HepG2 (cell line): ENCODE measurements around the gene JKAMP. TPM values are rescaled to one million over a fixed set of nuclear protein-coding genes. Genes with fewer than 3 reads are reported as not detected.

Experiments used
- ATAC-seq: fragments of 200-7000 bp; cut with Tn5 transposase; 3 replicates; pipeline ENCODE4 v1.9.1; 2020; ENCODE audit warnings: mild to moderate bottlenecking, moderate library complexity
- BruUV-seq: library from RNA; stranded (reverse); fragments of 400-500 nt; replicated peaks from 2 replicates; lab custom pipeline; 2021; lab: Mats Ljungman, UMichigan
- CTCF ChIA-PET: fragments of 300-600 bp; formaldehyde crosslinking; extraction: SDS; loops from one replicate; lab custom pipeline; 2021; ENCODE audit warnings: low total read pairs, inconsistent platforms, low intra/inter-chr PET ratio; lab: Yijun Ruan, JAX
- POLR2A ChIA-PET: fragments of 350-600 bp; sonication (Branson Sonifier 250); formaldehyde crosslinking; loops from one replicate; lab custom pipeline; 2020; ENCODE audit warnings: antibody characterized with exemption, inconsistent platforms; lab: Yijun Ruan, JAX
- DNase-seq: peaks from one replicate; pipeline ENCODE4 v3.0.0-alpha.2; 2015; ENCODE audit warnings: low spot score
- FAIRE-seq: peaks from 3 replicates; lab custom pipeline; 2011; peaks lifted over from hg19 to GRCh38; lab: Jason Lieb, UNC
- H2AFZ ChIP-seq: one replicate; pipeline ENCODE4 v1.6.1; 2011; ENCODE audit warnings: low read length, inconsistent platforms
- H3K27ac ChIP-seq: fragments of 300-600 bp; 3 replicates; pipeline ENCODE4 v1.8.0; 2011; ENCODE audit warnings: mixed run types, mild to moderate bottlenecking, mixed read lengths, low read length, inconsistent platforms; ENCODE audit not compliant: insufficient read depth; ENCODE audit errors: extremely low read length
- H3K27me3 ChIP-seq, 2 experiments: fragments of 200-600 bp in 1 of 2; 2 replicates in 1 of 2; 3 replicates in 1 of 2; pipeline versions ENCODE4 v1.6.0 to v1.8.0; 2011; ENCODE audit warnings: low read length in 2 of 2, mild to moderate bottlenecking in 2 of 2, moderate library complexity in 2 of 2, inconsistent platforms in 1 of 2; ENCODE audit not compliant: insufficient read depth in 2 of 2, control insufficient read depth in 1 of 2
- H3K36me3 ChIP-seq, 2 experiments: fragments of 200-600 bp in 1 of 2; replicated peaks in 1 of 2; 2 replicates in 1 of 2; 3 replicates in 1 of 2; pipeline versions ENCODE4 v1.5.1 to v1.8.0; 2011; ENCODE audit warnings: low read length in 2 of 2, inconsistent platforms in 1 of 2; ENCODE audit not compliant: insufficient read depth in 2 of 2, control insufficient read depth in 1 of 2
- H3K4me1 ChIP-seq: 2 replicates; pipeline ENCODE4 v1.5.1; 2012; ENCODE audit warnings: low read length, inconsistent platforms; ENCODE audit not compliant: insufficient read depth
- H3K4me2 ChIP-seq: 2 replicates; pipeline ENCODE4 v1.6.0; 2011; ENCODE audit warnings: low read depth, low read length, inconsistent platforms
- H3K4me3 ChIP-seq, 3 experiments: fragments of 200-600 bp in 1 of 3; sonication (generic), shearing (Covaris generic) in 1 of 3; replicated peaks in 1 of 3; 2 replicates each; pipeline ENCODE4 v1.5.1; 2011 to 2016; ENCODE audit warnings: low read length in 3 of 3, inconsistent platforms in 2 of 3, low read depth in 2 of 3, mild to moderate bottlenecking in 2 of 3, control low read depth in 1 of 3, mixed read lengths in 1 of 3; ENCODE audit not compliant: insufficient read depth in 1 of 3
- H3K79me2 ChIP-seq: one replicate; pipeline ENCODE4 v1.6.1; 2011; ENCODE audit warnings: low read length, inconsistent platforms; ENCODE audit not compliant: insufficient read depth
- H3K9ac ChIP-seq: 2 replicates; pipeline ENCODE4 v1.6.0; 2011; ENCODE audit warnings: mild to moderate bottlenecking, low read depth, low read length, inconsistent platforms; ENCODE audit not compliant: insufficient read depth
- H3K9me3 ChIP-seq: 2 replicates; pipeline ENCODE4 v1.5.1; 2012; ENCODE audit warnings: mild to moderate bottlenecking, low read length
- H4K20me1 ChIP-seq: 2 replicates; pipeline ENCODE4 v1.6.0; 2011; ENCODE audit warnings: inconsistent platforms, mild to moderate bottlenecking, low read length, moderate library complexity; ENCODE audit not compliant: insufficient read depth
- KDM1A ChIP-seq: IDR thresholded peaks from 2 replicates; pipeline ENCODE4 v1.6.1; 2016; ENCODE audit warnings: missing compliant biosample characterization
- NFE2L2 ChIP-seq: fragments of 150-350 bp; IDR thresholded peaks from 2 replicates; pipeline ENCODE4 v1.6.1; 2014; ENCODE audit warnings: low read length
- NR0B2 ChIP-seq: sonication (generic); formaldehyde crosslinking; IDR thresholded peaks from 2 replicates; pipeline ENCODE4 v1.4.0; 2020; ENCODE audit warnings: mild to moderate bottlenecking, missing genetic modification reagents
- ONECUT2 ChIP-seq: sonication (generic); formaldehyde crosslinking; IDR thresholded peaks from 2 replicates; pipeline ENCODE4 v1.4.0; 2020; ENCODE audit warnings: missing genetic modification reagents
- POLR2A ChIP-seq, 2 experiments: IDR thresholded peaks; 2 replicates each; pipeline ENCODE4 v1.6.1; 2011; ENCODE audit warnings: low read depth in 2 of 2, low read length in 2 of 2, mild to moderate bottlenecking in 1 of 2, moderate library complexity in 1 of 2; ENCODE audit not compliant: insufficient read depth in 1 of 2
- PRDM4 ChIP-seq: sonication (generic); formaldehyde crosslinking; IDR thresholded peaks from 2 replicates; pipeline ENCODE4 v1.9.0; 2021; ENCODE audit warnings: missing genetic modification reagents, borderline replicate concordance
- ZBTB14 ChIP-seq: sonication (generic); formaldehyde crosslinking; IDR thresholded peaks from 2 replicates; pipeline ENCODE4 v1.4.0; 2020; ENCODE audit warnings: missing genetic modification reagents
- ZNF296 ChIP-seq: sonication (generic); formaldehyde crosslinking; conservative IDR thresholded peaks from 2 replicates; pipeline ENCODE4 v1.5.0; 2020; ENCODE audit warnings: mild to moderate bottlenecking, missing genetic modification reagents
- ZNF512B ChIP-seq: sonication (generic); formaldehyde crosslinking; IDR thresholded peaks from 2 replicates; pipeline ENCODE4 v1.5.1; 2020; ENCODE audit warnings: missing genetic modification reagents, mild to moderate bottlenecking, borderline replicate concordance
- ZNF691 ChIP-seq: sonication (generic); formaldehyde crosslinking; IDR thresholded peaks from 2 replicates; pipeline ENCODE4 v1.4.0; 2020; ENCODE audit warnings: missing genetic modification reagents, low read depth, mild to moderate bottlenecking, borderline replicate concordance
- ZNF713 ChIP-seq: sonication (generic); formaldehyde crosslinking; IDR thresholded peaks from 2 replicates; pipeline ENCODE4 v1.4.0; 2020; ENCODE audit warnings: mild to moderate bottlenecking, missing genetic modification reagents
- ZNF766 ChIP-seq: sonication (generic); formaldehyde crosslinking; IDR thresholded peaks from 2 replicates; pipeline ENCODE4 v1.5.0; 2020; ENCODE audit warnings: missing genetic modification reagents, borderline replicate concordance
- ZNF768 ChIP-seq: sonication (generic); formaldehyde crosslinking; IDR thresholded peaks from 2 replicates; pipeline ENCODE4 v1.4.0; 2020; ENCODE audit warnings: missing genetic modification reagents
- ZSCAN22 ChIP-seq: sonication (generic); formaldehyde crosslinking; IDR thresholded peaks from 2 replicates; pipeline ENCODE4 v1.4.0; 2020; ENCODE audit warnings: mild to moderate bottlenecking, missing genetic modification reagents
- whole genome bisulfite sequencing: methylation state at CpG from one replicate; pipeline ENCODE4 v1.1.6; 2017; ENCODE audit warnings: low lambda C conversion rate; 5-methylcytosine and 5-hydroxymethylcytosine counted together
- in situ Hi-C: cut with HindIII; loops from 2 replicates; pipeline ENCODE4 v1.10.0; 2017; ENCODE audit warnings: low pct_unique_long_range_greater_than_20kb; ENCODE audit not compliant: extremely low pct_ligation_motif_present
- intact Hi-C: fragments of 100-400 bp; cut with micrococcal nuclease; formaldehyde crosslinking; loops from one replicate; pipeline ENCODE4 v1.10.0; 2022; ENCODE audit not compliant: unreplicated experiment
- polyA plus RNA-seq, 8 experiments: library from polyadenylated mRNA; depleted of rRNA in 3 of 8; stranded (reverse) in 7 of 8; unstranded in 1 of 8; fragments of >200 nt; fragmentation: Illumina TruSeq in 4 of 8; extraction: Trizol in 4 of 8; gene quantifications; 2 replicates each; pipeline versions ENCODE4 v1.2.1 to v1.2.3, GENCODE V29; 2011 to 2016; ENCODE audit warnings: low read depth in 4 of 8, missing spikeins in 1 of 8, mixed read lengths in 1 of 8; ENCODE audit not compliant: insufficient read depth in 1 of 8
- total RNA-seq, 5 experiments: library from RNA; depleted of rRNA; stranded (reverse); fragments of >200 nt; fragmentation: Illumina TruSeq; extraction: Trizol; gene quantifications; 2 replicates each; pipeline ENCODE4 v1.2.3, GENCODE V29; 2016; ENCODE audit warnings: low read depth in 1 of 5

JKAMP gene
- total and polyA plus RNA-seq, 2 of the 13 experiments (the other 11 are each of a cell fraction or from before 2014, with no cell fraction given), result 56.4 to 135 TPM

- H2AFZ ChIP-seq, result no peak overlapping the region
- H4K20me1 ChIP-seq, result peaks cover 12% of the 10 kb centered on the region
- intact Hi-C loops (no loop called here), in situ Hi-C loops (no loop called here)
- H3K9ac ChIP-seq, result peak overlapping the region; percentile 97
- WGBS, result 39% methylated on average over 6 of the region's 6 CpGs
- H3K27ac ChIP-seq, result peak overlapping the region; percentile 96
- FAIRE-seq (no peak), ATAC-seq (no peak), DNase-seq (peak; percentile 58)
- ChIA-PET CTCF (no interaction called here), POLR2A (interaction anchor here (1.2 to 1.7 kb wide), 2 partner anchors 207 to 267 kb away, joined by 3 to 4 read pairs; no protein-coding TSS in a partner anchor)
- no peaks in the 10 kb centered on the region for H3K9me3 ChIP-seq
- no peaks in the 10 kb centered on the region; a peak in 3 of 5 replicates for H3K36me3 ChIP-seq
- peaks cover 47% of the 10 kb centered on the region for H3K79me2 ChIP-seq
- TSS peak; percentile 63 for BruUV-seq
- peak overlapping the region; percentile 93 for H3K4me2 ChIP-seq
- peaks cover 46% of the 10 kb centered on the region for H3K4me1 ChIP-seq
- peaks cover 0 to 4% of the 10 kb centered on the region in 2 experiments; a peak in 1 of 5 replicates for H3K27me3 ChIP-seq
- peak overlapping the region; percentile 78 to 87 (median 83) for H3K4me3 ChIP-seq
- TF ChIP-seq NR0B2 (no peak), ZBTB14 (CRISPR knock-in tag) (no peak), NFE2L2 (0 out of 2 replicates have a peak, but pooled peaks have one; percentile 35), ONECUT2 (CRISPR knock-in tag) (no peak), KDM1A (0 out of 2 replicates have a peak, but pooled peaks have one; percentile 48), ZNF768 (CRISPR knock-in tag) (peak; percentile 34; the same call in 1 of the 2 replicates), ZSCAN22 (CRISPR knock-in tag) (no peak), ZNF691 (no peak), ZNF512B (CRISPR knock-in tag) (no peak), ZNF766 (CRISPR knock-in tag) (no peak), ZNF713 (CRISPR knock-in tag) (no peak), PRDM4 (CRISPR knock-in tag) (no peak), POLR2A (IDR thresholded peaks at IDR 0.05; ENCODE audit: insufficient read depth in 1 of 2, low read depth in 2 of 2, low read length in 2 of 2) (peak in 1 of 2 experiments; percentile 38; a peak in 2 of 4 replicates), ZNF296 (CRISPR knock-in tag) (no peak)
Measured at GRCh38 chr14:59482541-59483331, 1.6 kb upstream of the JKAMP start.
